ENCODE measurements around the gene TMEM95. TPM values are rescaled to one million over a fixed set of nuclear protein-coding genes. Genes with fewer than 3 reads are reported as not detected.

The TMEM95 gene
- total and polyA plus RNA-seq, 10 of the 15 experiments (the other 5 are each of a cell fraction or from before 2014, with no cell fraction given), result 0.05 to 0.28 TPM; not detected in 8

DNA sequence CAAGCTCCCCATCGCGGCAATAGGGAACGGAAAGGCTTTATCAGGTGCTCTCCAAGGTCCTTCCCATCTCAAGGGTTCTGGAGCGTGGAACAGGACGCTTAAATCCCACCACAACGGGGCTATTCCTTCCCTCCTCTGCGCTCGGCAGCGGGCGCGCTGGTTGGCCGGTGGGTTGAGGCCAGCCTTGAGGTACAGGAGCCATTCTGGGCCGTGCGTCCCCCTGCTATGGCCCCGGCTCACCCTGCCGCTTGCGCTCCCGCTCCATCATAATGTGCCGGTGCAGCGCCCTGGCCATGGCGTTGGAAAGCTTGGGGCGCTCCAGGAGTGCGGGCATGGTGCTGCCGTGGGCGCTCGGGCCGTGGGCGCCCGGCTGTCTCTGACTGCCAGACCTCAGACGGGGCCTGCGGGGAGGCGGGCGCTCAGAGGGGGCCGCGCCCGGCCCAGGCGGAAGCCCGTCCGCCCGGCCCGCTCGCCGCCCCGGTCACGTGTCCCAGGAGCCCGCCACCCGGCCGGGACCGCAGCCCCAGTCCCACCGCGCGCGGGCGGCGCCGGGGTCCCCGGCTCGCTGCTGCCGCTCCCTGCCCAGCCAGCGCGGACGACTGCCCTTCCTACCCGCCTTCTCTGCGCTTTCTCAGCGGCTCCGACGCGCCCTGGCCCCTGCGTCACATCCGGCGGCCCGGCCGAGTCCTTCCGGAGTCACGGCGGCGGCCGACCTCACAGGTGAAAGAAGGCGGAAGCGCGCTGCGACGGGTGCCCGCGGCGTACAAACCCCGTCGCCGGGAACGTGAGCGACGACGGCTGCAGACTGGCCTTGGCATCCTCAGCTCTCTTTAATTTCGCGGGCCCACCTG lies 40.0 kb upstream of the TMEM95 start, which contains the start of gene GPS2:
GPS2 (minus strand) TSS at position 642 of the 851 bp plus-strand sequence; CDS start at position 334, 308 bp downstream.
- Histone ChIP-seq H2AFZ (ENCODE audit: control insufficient read depth, low read depth, low read length) (peak within 1 kb of the TSS; percentile 76), H3K4me3 (peak within 1 kb of the TSS; percentile 84), H3K9ac (ENCODE audit: control insufficient read depth, insufficient read depth, low read length) (peak within 1 kb of the TSS; percentile 83), H4K20me1 (ENCODE audit: control insufficient read depth, insufficient read depth) (peaks cover 13% of the 10 kb centered on the region), H3K79me2 (ENCODE audit: control insufficient read depth, insufficient read depth, low read length) (peaks cover 34% of the 10 kb centered on the region), H3K27me3 (replicated peaks in 1 of 2; ENCODE audit: control insufficient read depth in 2 of 2, insufficient read depth in 2 of 2, low read length in 1 of 2) (no peaks in the 10 kb centered on the region), H3K9me3 (replicated peaks; ENCODE audit: control insufficient read depth, insufficient read depth, low read length) (no peaks in the 10 kb centered on the region), H3K4me2 (ENCODE audit: control insufficient read depth, insufficient read depth) (peak within 1 kb of the TSS; percentile 95), H3K36me3 (ENCODE audit: control insufficient read depth in 2 of 2, insufficient read depth in 2 of 2, low read length in 1 of 2) (peaks cover 26 to 32% of the 10 kb centered on the region in 2 experiments), H3K27ac (ENCODE audit: control insufficient read depth, insufficient read depth) (peak within 1 kb of the TSS; percentile 86), H3K4me1 (ENCODE audit: control insufficient read depth, insufficient read depth, low read length) (peaks cover 19% of the 10 kb centered on the region; the same call in 1 of the 2 replicates)
- DNase-seq (ENCODE audit: low read depth, low spot score) (no peak), FAIRE-seq (peak; percentile 65), ATAC-seq (peak; percentile 81)
- in situ Hi-C loops (cut with MboI) (no loop called here), intact Hi-C loops (cut with micrococcal nuclease; ENCODE audit: unreplicated experiment) (no loop called here)
- CTCF ChIA-PET, result interaction anchor here (1.1 to 1.6 kb wide), 4 partner anchors 10 to 246 kb away, joined by 3 to 6 read pairs (median 4); no protein-coding TSS in a partner anchor
- POLR2A ChIA-PET, result interaction anchor here (0.6 to 1.6 kb wide), 6 partner anchors 14 to 962 kb away, joined by 3 to 11 read pairs (median 5); partner anchors contain the start of genes ACAP1 and NEURL4
- SMC1A ChIA-PET (ENCODE audit: uncharacterized antibody, unreplicated experiment), result interaction anchor here (0.8 to 1.4 kb wide), 4 partner anchors 15 to 183 kb away, joined by 3 to 5 read pairs (median 4); partner anchors contain the start of genes ACAP1 and NEURL4
- RAD21 ChIA-PET (ENCODE audit: unreplicated experiment), result interaction anchor here (1.0 kb wide), 1 partner anchor 15 kb away, joined by 3 read pairs; no protein-coding TSS in a partner anchor
- BruUV-seq (replicated peaks), result no TSS peak
- WGBS (ENCODE audit: insufficient coverage, insufficient replicate concordance, low lambda C conversion rate, missing lambda C conversion rate), result 2% methylated on average over 75 of the region's 95 CpGs
- TF ChIP-seq JUNB (IDR thresholded peaks at IDR 0.05), result no peak
- TF ChIP-seq CHD2 (IDR thresholded peaks at IDR 0.05; ENCODE audit: borderline replicate concordance, low read depth, low read length), result peak; percentile 76
- no peak for TF ChIP-seq RAD21 (IDR thresholded peaks at IDR 0.05; ENCODE audit: insufficient read depth, low read depth, low read length)
- TF ChIP-seq SMAD5 (IDR thresholded peaks at IDR 0.05; ENCODE audit: low read depth), result peak; percentile 72
- 0 out of 2 replicates have a peak, but pooled peaks have one; percentile 64 for TF ChIP-seq PML (IDR thresholded peaks at IDR 0.05; ENCODE audit: low read length)
- TF ChIP-seq TCF12 (IDR thresholded peaks at IDR 0.05; ENCODE audit: low read depth, low read length), result peak; percentile 27; the same call in 1 of the 2 replicates
- TF ChIP-seq ZBED1 (IDR thresholded peaks at IDR 0.05; ENCODE audit: borderline replicate concordance), result no peak
- TF ChIP-seq RCOR1 (conservative IDR thresholded peaks at IDR 0.05; ENCODE audit: low read depth, low read length), result 0 out of 2 replicates have a peak, but pooled peaks have one; percentile 55
- 0 out of 2 replicates have a peak, but pooled peaks have one; percentile 28 for TF ChIP-seq ATF7 (IDR thresholded peaks at IDR 0.05; ENCODE audit: low read depth)
- TF ChIP-seq SMC3 (IDR thresholded peaks at IDR 0.05; ENCODE audit: borderline replicate concordance, low read length), result no peak
- peak; percentile 80 for TF ChIP-seq YY1 (IDR thresholded peaks at IDR 0.05; ENCODE audit: low read depth, low read length)
- peak; percentile 92 for TF ChIP-seq LARP7 (IDR thresholded peaks at IDR 0.05)
- no peak for TF ChIP-seq CHD1 (IDR thresholded peaks at IDR 0.05; ENCODE audit: low read depth, low read length)
- TF ChIP-seq BRCA1 (IDR thresholded peaks at IDR 0.05; ENCODE audit: low read depth, low read length), result no peak
- TF ChIP-seq WRNIP1 (IDR thresholded peaks at IDR 0.05; ENCODE audit: borderline replicate concordance, low read depth, low read length), result no peak
- no peak for TF ChIP-seq NRF1 (conservative IDR thresholded peaks at IDR 0.05; ENCODE audit: low read depth, low read length)
- TF ChIP-seq, protein P1, sequence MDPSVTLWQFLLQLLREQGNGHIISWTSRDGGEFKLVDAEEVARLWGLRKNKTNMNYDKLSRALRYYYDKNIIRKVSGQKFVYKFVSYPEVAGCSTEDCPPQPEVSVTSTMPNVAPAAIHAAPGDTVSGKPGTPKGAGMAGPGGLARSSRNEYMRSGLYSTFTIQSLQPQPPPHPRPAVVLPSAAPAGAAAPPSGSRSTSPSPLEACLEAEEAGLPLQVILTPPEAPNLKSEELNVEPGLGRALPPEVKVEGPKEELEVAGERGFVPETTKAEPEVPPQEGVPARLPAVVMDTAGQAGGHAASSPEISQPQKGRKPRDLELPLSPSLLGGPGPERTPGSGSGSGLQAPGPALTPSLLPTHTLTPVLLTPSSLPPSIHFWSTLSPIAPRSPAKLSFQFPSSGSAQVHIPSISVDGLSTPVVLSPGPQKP (IDR thresholded peaks at IDR 0.05; ENCODE audit: low read depth, low read length), result peak; percentile 79
- peak; percentile 98 for TF ChIP-seq CREM (IDR thresholded peaks at IDR 0.05; ENCODE audit: low read depth)
- no peak for TF ChIP-seq JUND (IDR thresholded peaks at IDR 0.05; ENCODE audit: low read depth, low read length)
- TF ChIP-seq BHLHE40 (IDR thresholded peaks at IDR 0.05; ENCODE audit: borderline replicate concordance in 1 of 2, low read depth in 2 of 2, low read length in 1 of 2), result peak; percentile 86 to 96
- peak; percentile 72 for TF ChIP-seq NR2F1 (conservative IDR thresholded peaks at IDR 0.05)

Measured in GM12878 (cell line).